Gastroesophageal sphincter (tissue), 3 donors: ENCODE measurements around the gene ABHD14A.

Source experiments
- CTCF ChIP-seq, 4 experiments: fragments of 200-600 bp in 2 of 4; fragments of 450-650 bp in 2 of 4; sonication (generic) in 1 of 4; IDR thresholded peaks; one replicate each; pipeline ENCODE4 v1.5.1; 2017 to 2019; ENCODE audit warnings: antibody characterized with exemption in 4 of 4, mild to moderate bottlenecking in 2 of 4, moderate library complexity in 2 of 4
- POLR2AphosphoS5 ChIP-seq: sonication (generic); formaldehyde crosslinking; IDR thresholded peaks from one replicate; pipeline ENCODE4 v1.6.1; 2017; ENCODE audit warnings: antibody characterized with exemption

GRCh38 chr3:51988286-51989146 is 13.7 kb downstream of the ABHD14A start:
- TF ChIP-seq CTCF (IDR thresholded peaks at IDR 0.05) = no peak
- TF ChIP-seq POLR2AphosphoS5 = no peak
